Subcutaneous adipose tissue (tissue), 4 donors: ENCODE results near the gene FICD. TPM values are rescaled to one million over a fixed set of nuclear protein-coding genes. Genes with fewer than 3 reads are reported as not detected.

ENCODE experiments used
- total RNA-seq, 4 donors: library from RNA; depleted of rRNA; stranded (reverse); fragments of >200 nt; gene quantifications; one replicate each; pipeline ENCODE4 v1.1.0, GENCODE V29; 2016
- TF ChIP-seq, protein P1 (sequence below): fragments of 450-650 bp; IDR thresholded peaks from one replicate; pipeline ENCODE4 v1.5.1; 2016; ENCODE audit warnings: low read depth, mild to moderate bottlenecking, control low read depth, antibody characterized with exemption, moderate library complexity

Gene FICD
- total RNA-seq, 4 donors from 2014 or later = 4.9 to 9.9 (median 7.4) TPM

- TF ChIP-seq, protein P1, sequence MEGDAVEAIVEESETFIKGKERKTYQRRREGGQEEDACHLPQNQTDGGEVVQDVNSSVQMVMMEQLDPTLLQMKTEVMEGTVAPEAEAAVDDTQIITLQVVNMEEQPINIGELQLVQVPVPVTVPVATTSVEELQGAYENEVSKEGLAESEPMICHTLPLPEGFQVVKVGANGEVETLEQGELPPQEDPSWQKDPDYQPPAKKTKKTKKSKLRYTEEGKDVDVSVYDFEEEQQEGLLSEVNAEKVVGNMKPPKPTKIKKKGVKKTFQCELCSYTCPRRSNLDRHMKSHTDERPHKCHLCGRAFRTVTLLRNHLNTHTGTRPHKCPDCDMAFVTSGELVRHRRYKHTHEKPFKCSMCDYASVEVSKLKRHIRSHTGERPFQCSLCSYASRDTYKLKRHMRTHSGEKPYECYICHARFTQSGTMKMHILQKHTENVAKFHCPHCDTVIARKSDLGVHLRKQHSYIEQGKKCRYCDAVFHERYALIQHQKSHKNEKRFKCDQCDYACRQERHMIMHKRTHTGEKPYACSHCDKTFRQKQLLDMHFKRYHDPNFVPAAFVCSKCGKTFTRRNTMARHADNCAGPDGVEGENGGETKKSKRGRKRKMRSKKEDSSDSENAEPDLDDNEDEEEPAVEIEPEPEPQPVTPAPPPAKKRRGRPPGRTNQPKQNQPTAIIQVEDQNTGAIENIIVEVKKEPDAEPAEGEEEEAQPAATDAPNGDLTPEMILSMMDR = no peak
These were observed 28.6 kb downstream of the FICD start for GRCh38 chr12:108543652-108544051.

DNA sequence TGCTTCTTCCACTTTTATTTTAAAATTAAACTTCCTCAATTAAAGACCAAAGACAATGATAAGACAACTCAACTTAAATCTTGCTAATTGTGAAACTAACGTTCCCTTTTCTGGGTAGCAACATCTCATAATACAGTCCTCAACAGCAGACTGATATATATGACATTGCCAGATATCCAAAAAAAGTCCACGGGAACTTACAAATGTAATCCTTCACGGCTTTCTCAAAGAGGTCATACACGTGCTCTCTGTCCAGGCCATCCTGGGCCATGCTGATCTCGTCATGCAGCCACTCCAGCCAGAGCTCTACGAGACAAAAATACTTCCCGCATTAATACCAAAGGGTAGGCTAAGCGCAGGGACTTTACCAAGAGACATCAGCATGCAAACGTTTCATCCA lies 32.6 kb downstream of the FICD start:
- TF ChIP-seq, protein P1 = no peak

- TF ChIP-seq, protein P1 = no peak
These were observed 34.0 kb downstream of the FICD start for GRCh38 chr12:108548954-108549521.

GRCh38 chr12:108551535-108551934 lies 36.5 kb downstream of the FICD start:
- TF ChIP-seq, protein P1 = no peak

GRCh38 chr12:108553799-108554198 lies 38.7 kb downstream of the FICD start:
- TF ChIP-seq, protein P1 = no peak

DNA sequence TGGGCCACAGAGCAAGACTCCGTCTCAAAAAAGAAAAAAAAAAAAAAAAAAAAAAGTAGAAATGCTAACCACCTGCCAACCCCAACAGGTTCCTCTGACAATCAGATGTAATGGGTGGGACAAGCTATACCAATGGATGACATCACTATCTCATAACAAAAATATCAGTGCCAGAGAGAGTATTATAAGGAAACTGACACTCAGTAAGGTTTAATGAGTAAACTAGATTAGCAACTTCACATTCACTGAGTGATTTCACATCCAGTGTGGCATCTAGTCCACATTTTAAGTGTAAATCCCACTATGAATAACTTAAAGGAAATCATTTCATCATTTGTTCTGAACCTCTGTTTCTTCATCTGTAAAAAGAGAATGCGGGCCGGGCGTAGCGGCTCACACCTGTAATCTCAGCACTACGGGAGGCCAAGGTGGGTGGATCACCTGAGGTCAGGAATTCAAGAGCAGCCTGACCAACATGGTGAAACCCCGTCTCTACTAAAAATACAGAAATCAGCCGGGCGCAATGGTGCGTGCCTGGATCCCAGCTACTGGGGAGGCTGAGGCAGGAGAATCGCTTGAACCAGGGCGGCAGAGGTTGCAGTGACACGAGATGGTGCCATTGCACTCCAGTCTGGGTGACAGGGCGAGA lies 44.1 kb downstream of the FICD start:
- TF ChIP-seq, protein P1 = no peak

GRCh38 chr12:108559748-108560147 lies 44.7 kb downstream of the FICD start:
- TF ChIP-seq, protein P1 = no peak
